Mucosa of rectum (tissue), 2 donors: ENCODE measurements around the gene ULK4.
"Not testable (repeated sequence)": the region's sequence is repeated elsewhere in the genome, so short reads cannot be mapped to it uniquely, and the experiment has no call there.

Experiments used
- H3K27ac ChIP-seq, 2 donors: one replicate each; pipeline ENCODE4 v1.7.0; 2013; ENCODE audit warnings: inconsistent platforms in 2 of 2, low read depth in 2 of 2, low read length in 2 of 2
- H3K27me3 ChIP-seq, 2 donors: one replicate each; pipeline ENCODE4 v1.7.0; 2013; ENCODE audit warnings: low read length in 2 of 2; ENCODE audit not compliant: control insufficient read depth in 2 of 2, insufficient read depth in 2 of 2
- H3K36me3 ChIP-seq, 2 donors: one replicate each; pipeline ENCODE4 v1.7.0; 2013; ENCODE audit warnings: low read length in 2 of 2; ENCODE audit not compliant: control insufficient read depth in 2 of 2, insufficient read depth in 2 of 2
- H3K4me1 ChIP-seq, 2 donors: one replicate each; pipeline ENCODE4 v1.7.0; 2013; ENCODE audit warnings: low read length in 2 of 2, mild to moderate bottlenecking in 1 of 2; ENCODE audit not compliant: control insufficient read depth in 2 of 2, insufficient read depth in 2 of 2
- H3K4me3 ChIP-seq, 2 donors: one replicate each; pipeline ENCODE4 v1.7.0; 2013; ENCODE audit warnings: low read length in 2 of 2
- H3K9ac ChIP-seq, 2 donors: one replicate each; pipeline ENCODE4 v1.7.0; 2013; ENCODE audit warnings: low read length in 2 of 2, low read depth in 1 of 2, mild to moderate bottlenecking in 1 of 2
- H3K9me3 ChIP-seq, 2 donors: one replicate each; pipeline ENCODE4 v1.7.0; 2013; ENCODE audit warnings: low read length in 2 of 2; ENCODE audit not compliant: control insufficient read depth in 2 of 2
- donor health status: healthy.
- donor health status: Normal muscosa, but diverticular disease.

ULK4 gene

DNA sequence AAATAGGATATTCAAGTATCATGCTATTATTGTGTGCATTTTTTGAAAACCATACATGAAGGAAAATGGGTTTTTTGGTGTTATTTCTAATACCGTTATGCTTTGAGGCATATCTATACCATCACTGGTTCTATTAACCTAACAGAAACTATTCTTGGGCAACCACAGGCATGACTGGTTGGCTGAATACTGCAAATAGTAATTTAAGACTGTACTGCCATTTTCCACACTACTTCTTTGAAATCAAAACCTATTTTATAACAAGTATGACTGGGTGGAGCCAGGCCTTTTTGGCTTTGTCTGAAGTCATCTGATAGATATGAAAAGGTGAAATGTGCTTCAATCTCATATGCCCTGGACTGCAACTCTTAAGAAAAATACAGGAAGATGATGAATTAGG is 115.1 kb downstream of the ULK4 start:
- H3K4me1 ChIP-seq = no peaks in the 10 kb centered on the region
- no peak overlapping the region for H3K4me3 ChIP-seq
- no peaks in the 10 kb centered on the region for H3K36me3 ChIP-seq
- H3K9me3 ChIP-seq = no peaks in the 10 kb centered on the region
- no peak overlapping the region for H3K9ac ChIP-seq
- H3K27me3 ChIP-seq = no peaks in the 10 kb centered on the region
- no peak overlapping the region for H3K27ac ChIP-seq

DNA sequence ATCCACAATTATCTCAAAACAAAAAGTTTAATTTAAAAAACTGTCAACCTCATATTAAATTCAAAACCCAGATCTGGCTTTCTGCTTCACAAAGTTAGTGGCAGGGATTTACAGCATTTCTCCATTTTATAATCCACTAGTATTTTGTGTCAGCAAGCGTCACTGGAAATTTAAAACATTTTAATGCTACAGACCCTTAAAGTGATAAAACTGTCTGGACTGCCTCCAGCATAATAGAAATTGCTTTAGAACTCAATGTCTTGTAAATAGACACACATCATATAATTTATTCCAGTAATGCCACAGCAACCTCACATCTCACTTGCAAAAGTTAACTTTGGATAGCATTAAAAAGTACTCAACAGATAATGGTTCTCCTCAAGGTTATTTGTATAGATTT is 116.1 kb downstream of the ULK4 start:
- H3K27ac ChIP-seq = no peak overlapping the region
- H3K4me1 ChIP-seq = no peaks in the 10 kb centered on the region
- no peaks in the 10 kb centered on the region for H3K36me3 ChIP-seq
- no peaks in the 10 kb centered on the region for H3K9me3 ChIP-seq
- H3K4me3 ChIP-seq = no peak overlapping the region
- no peaks in the 10 kb centered on the region for H3K27me3 ChIP-seq
- H3K9ac ChIP-seq = no peak overlapping the region

DNA sequence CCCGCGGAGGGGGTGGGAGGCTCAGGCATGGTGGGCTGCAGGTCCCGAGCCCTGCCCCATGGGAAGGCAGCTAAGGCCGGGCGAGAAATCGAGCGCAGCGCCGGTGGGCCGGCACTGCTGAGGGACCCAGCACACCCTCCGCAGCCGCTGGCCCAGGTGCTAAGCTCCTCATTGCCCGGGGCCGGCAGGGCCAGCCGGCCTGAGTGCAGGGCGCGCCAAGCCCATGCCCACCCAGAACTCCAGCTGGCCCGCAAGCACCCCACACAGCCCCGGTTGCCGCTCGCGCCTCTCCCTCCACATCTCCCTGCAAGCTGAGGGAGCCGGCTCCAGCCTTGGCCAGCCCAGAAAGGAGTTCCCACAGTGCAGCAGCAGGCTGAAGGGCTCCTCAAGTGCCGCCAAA is 117.6 kb downstream of the ULK4 start:
- not testable (repeated sequence) for H3K9ac ChIP-seq, H3K36me3 ChIP-seq, H3K27ac ChIP-seq, H3K9me3 ChIP-seq, H3K4me1 ChIP-seq, H3K27me3 ChIP-seq, H3K4me3 ChIP-seq

GRCh38 chr3:41840936-41841668 is 120.8 kb downstream of the ULK4 start:
- H3K4me1 ChIP-seq, H3K9ac ChIP-seq, H3K4me3 ChIP-seq, H3K9me3 ChIP-seq, H3K36me3 ChIP-seq, H3K27me3 ChIP-seq, H3K27ac ChIP-seq: not testable (repeated sequence)

- Histone ChIP-seq H3K36me3 (no peaks in the 10 kb centered on the region), H3K4me1 (no peaks in the 10 kb centered on the region), H3K27ac (no peak overlapping the region), H3K27me3 (no peaks in the 10 kb centered on the region), H3K9me3 (no peaks in the 10 kb centered on the region), H3K4me3 (no peak overlapping the region), H3K9ac (no peak overlapping the region)
Observed at GRCh38 chr3:41836360-41837134, 125.4 kb downstream of the ULK4 start.

DNA sequence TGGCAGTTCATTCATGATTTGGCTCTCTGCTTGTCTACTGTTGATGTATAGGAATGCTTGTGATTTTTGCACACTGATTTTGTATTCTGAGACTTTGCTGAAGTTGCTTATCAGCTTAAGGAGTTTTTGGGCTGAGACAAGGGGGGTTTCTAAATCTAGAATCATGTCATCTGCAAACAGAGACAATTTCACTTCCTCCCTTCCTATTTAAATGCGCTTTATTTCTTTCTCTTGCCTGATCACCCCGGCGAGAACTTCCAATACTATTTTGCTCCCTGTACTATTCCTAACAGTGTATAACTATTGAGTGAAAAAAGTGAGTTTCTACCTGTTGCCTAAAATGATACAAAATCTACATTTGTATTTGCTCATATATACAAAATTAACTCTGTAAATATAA is 128.3 kb downstream of the ULK4 start:
- Histone ChIP-seq H3K4me3 (no peak overlapping the region), H3K4me1 (no peaks in the 10 kb centered on the region), H3K27me3 (no peaks in the 10 kb centered on the region), H3K9me3 (no peaks in the 10 kb centered on the region), H3K36me3 (no peaks in the 10 kb centered on the region), H3K27ac (no peak overlapping the region), H3K9ac (no peak overlapping the region)

DNA sequence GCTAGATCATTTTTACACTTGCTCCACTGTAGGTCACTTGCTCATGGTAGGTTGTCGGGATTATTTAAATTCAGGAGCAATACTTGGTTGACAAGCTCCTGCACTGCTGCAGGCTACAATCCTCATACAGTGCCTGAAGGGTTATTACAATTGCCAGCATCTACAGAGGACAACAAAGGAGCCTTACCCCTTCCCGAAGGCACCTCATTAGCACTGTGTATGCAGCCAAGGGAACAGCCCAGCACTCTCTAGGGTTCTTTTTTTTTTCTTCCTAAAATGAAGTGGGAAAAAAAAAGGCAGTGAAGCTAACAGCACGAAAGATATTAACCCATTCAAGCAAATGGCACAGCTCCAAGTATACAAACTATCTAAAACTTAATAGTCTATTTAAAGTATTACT is 142.7 kb downstream of the ULK4 start:
- Histone ChIP-seq H3K9me3 (no peaks in the 10 kb centered on the region), H3K27ac (no peak overlapping the region), H3K36me3 (no peaks in the 10 kb centered on the region), H3K27me3 (no peaks in the 10 kb centered on the region), H3K4me1 (no peaks in the 10 kb centered on the region), H3K4me3 (no peak overlapping the region), H3K9ac (no peak overlapping the region)

- Histone ChIP-seq H3K9me3 (no peaks in the 10 kb centered on the region), H3K4me1 (no peaks in the 10 kb centered on the region), H3K4me3 (no peak overlapping the region), H3K9ac (no peak overlapping the region), H3K27me3 (no peaks in the 10 kb centered on the region), H3K36me3 (no peaks in the 10 kb centered on the region), H3K27ac (no peak overlapping the region)
Observed at GRCh38 chr3:41808618-41809017, 153.3 kb downstream of the ULK4 start.

DNA sequence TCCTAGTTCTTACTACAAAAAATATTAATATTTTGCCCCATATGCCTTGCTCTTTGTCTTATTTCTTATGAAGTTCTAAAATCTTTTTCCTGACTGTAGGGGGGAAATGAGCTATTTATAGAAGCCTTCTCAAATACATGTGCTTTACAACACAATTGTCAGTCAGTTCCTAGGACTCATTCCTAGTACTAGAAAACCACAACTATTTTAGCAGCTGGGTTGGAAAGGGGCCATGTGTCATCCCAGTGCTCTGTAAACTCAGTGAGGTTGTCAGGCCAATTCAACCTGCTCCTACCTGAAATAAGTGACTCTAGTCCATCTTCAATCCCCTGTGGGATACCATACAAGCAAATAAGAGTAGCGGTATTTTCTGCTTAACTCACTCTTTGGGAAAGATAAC is 153.8 kb downstream of the ULK4 start:
- Histone ChIP-seq H3K9me3 (no peaks in the 10 kb centered on the region), H3K36me3 (no peaks in the 10 kb centered on the region), H3K4me3 (no peak overlapping the region), H3K9ac (no peak overlapping the region), H3K27ac (no peak overlapping the region), H3K4me1 (no peaks in the 10 kb centered on the region), H3K27me3 (no peaks in the 10 kb centered on the region)

DNA sequence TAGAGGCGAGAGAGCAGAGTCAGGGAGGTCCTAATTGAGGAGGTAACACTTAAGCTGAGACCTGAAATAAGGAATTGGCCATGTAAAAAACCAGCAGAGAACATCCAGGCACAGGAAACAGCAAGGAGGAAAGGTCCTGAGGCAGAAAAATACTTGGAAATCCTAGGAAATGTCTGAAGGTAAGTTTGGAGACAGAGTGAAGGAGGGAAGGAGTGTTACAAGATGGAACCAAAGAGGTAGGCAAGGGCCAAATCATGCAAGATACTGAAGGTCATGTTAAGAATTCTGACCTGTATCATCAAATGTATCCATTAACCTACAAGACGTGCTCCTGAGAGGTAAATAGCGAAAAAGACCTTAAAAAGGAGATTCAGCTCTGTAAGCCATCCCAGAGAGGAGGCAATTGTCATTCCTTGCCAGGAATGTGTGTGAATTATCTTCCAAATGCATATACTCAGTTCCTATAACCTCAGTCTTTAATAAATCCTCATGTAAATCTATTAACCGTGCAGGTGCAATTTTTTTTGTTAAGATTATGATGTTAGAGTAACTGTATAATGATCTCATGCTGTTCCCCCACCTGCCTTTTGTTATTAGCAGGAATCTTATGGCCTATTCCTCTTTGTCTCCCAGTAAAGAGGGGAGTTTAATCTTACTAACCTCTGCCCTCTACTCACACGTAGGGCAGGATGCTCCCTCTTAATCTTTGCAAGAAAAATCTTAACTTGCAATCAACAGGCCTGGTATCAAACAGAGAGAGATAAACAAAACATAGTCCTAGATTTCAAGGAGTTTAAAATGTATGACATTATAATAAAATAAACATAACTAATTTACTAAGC is 166.9 kb downstream of the ULK4 start:
- Histone ChIP-seq H3K27me3 (no peaks in the 10 kb centered on the region), H3K36me3 (no peaks in the 10 kb centered on the region), H3K4me1 (no peaks in the 10 kb centered on the region), H3K9ac (no peak overlapping the region), H3K9me3 (no peaks in the 10 kb centered on the region), H3K27ac (no peak overlapping the region), H3K4me3 (no peak overlapping the region)
